Measurements from ENCODE around the gene CLDND1.

Gene CLDND1

DNA sequence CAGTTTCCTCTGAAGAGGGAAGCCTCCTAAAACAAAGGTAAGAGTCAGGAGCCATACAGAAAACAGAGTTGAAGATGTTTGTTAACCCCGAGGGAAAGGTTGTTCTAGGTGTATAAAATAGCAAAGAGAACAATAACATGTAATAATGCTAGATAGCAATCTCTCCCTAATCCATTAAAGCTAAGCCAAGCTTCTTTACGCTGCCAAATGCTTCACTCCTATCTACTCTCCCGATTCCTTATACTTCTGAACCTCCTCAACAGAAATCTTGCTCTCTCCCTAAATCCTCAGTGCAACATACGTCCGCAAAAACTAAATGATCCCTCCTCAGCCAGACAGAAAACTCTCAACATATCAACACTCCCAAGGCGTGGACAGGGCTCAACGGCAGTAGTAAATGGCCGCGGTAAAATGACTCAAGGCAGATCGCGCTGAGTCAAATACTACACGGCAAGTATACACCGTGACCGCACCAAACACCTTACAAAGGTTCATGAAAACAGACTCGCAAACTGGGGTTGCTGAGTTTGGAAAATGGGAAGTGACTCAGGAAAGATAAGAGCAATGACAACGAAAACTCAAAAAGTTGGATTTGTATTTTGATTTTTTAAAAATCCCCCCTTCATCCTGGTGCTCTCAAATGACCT is 682 bp downstream of the CLDND1 start:
- TF ChIP-seq, protein P1, sequence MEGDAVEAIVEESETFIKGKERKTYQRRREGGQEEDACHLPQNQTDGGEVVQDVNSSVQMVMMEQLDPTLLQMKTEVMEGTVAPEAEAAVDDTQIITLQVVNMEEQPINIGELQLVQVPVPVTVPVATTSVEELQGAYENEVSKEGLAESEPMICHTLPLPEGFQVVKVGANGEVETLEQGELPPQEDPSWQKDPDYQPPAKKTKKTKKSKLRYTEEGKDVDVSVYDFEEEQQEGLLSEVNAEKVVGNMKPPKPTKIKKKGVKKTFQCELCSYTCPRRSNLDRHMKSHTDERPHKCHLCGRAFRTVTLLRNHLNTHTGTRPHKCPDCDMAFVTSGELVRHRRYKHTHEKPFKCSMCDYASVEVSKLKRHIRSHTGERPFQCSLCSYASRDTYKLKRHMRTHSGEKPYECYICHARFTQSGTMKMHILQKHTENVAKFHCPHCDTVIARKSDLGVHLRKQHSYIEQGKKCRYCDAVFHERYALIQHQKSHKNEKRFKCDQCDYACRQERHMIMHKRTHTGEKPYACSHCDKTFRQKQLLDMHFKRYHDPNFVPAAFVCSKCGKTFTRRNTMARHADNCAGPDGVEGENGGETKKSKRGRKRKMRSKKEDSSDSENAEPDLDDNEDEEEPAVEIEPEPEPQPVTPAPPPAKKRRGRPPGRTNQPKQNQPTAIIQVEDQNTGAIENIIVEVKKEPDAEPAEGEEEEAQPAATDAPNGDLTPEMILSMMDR (IDR thresholded peaks at IDR 0.05): no peak

DNA sequence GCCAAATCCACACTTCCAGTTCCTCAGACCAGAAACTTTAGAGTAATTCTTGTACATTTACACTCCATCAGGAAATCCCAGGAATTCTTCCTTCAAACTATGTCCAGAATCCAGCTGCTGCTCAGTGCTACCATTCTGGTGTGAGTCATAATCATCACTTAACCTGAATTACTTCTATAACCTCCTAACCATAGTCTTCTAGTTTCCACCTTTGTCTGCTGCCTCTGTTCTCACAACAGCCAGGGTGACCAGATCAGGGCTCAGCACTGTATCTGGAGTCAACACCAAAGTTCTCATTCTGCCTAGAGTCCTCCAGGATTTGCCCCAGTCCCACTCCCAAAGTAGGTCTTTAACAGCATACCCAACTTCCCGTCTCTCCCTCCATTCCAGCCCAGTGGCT is 3.4 kb downstream of the CLDND1 start:
- TF ChIP-seq, protein P1 (IDR thresholded peaks at IDR 0.05): no peak

DNA sequence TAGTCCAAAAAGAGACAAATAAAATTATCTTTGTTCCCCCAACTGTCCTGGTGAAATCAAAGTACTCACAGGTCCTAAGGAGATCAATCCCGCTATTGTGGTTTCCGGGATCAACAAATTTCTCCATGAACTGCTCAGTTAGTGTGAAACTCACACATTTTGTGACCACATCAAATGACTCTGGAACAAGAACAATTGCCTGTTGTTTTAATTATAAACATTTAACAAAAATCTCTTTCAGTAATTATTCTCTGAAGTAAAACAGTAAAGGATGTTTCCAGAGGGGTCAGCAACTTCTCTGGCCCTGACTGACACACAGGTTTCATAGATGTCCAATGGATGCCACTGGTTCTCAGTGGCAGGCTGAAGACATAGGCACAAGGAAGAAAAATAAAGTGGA is 3.9 kb downstream of the CLDND1 start:
- TF ChIP-seq, protein P1 (IDR thresholded peaks at IDR 0.05): no peak

DNA sequence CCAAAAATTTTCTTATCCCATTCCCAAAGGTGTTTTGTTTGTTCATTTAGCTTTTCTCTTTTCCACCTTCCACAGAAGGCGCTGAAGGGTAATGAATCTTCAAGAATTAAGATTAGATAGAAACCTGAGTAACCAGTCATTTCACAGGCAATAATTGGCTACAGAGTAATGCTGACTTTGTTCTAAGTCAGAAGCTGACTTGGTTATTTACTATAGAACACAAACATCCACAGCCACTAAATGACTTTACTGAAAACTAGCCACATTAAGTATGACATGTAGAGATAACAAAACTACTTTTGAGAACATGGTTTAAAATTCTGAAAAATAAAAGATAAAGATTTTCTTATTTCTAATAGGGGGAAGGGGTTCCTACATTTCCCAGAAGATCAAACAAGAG is 7.8 kb downstream of the CLDND1 start:
- TF ChIP-seq, protein P1 (IDR thresholded peaks at IDR 0.05): no peak

DNA sequence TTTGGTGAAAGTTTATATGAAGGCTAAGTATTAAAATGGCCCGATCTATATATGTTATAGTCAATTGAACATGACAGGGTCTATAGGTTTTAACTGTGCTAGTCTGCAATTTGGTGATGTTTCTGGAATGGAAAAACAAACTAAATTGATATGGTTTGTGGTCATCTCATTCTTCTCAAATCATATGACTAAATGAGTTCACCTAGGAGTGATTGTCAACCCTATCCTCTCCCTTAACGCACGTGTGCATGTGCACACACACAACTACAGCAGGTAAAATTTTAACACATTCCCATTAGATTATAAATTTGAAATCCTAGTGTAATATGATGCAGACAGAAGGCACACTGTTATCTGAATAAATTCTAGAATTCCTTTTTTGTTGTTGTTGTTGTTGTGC is 9.0 kb downstream of the CLDND1 start:
- TF ChIP-seq, protein P1 (IDR thresholded peaks at IDR 0.05): no peak

DNA sequence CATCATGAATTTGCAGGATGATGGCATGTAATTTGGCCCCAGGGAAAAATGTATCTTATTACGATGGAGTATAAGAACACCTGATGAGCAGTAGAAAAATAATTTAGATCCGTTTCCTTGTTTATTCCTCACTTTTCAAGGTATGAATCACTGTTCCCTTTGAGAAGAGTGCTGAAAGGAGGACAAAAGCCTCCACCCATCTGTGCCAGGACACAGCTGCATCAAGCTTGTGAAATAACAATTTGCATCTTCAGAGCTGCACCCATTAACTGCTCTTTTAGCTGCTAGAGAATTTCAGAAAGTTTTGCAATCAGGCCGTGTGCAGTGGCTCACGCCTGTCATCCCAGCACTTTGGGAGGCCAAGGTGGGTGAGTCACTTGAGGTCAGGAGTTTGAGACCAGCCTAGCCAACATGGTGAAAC is 9.6 kb downstream of the CLDND1 start:
- TF ChIP-seq, protein P1 (IDR thresholded peaks at IDR 0.05): no peak

DNA sequence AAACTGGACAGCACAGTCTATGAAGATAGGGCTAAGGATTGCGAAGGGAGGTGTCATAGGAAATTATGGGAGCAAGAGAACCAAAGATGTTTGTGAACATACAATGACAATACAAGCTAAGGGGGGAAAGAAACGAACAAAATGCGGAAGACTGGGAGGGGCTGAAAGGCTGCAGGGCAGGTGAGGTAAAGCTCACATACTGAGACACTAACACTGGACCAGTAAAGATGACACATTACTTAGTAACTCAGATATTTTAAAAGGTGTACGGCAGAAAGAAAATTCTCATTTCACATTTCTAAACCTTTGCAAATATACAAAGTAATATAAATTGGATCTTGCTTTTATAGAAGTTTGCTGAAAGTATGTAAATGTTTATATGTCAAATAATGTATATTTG is 10.1 kb downstream of the CLDND1 start:
- TF ChIP-seq, protein P1 (IDR thresholded peaks at IDR 0.05): no peak

DNA sequence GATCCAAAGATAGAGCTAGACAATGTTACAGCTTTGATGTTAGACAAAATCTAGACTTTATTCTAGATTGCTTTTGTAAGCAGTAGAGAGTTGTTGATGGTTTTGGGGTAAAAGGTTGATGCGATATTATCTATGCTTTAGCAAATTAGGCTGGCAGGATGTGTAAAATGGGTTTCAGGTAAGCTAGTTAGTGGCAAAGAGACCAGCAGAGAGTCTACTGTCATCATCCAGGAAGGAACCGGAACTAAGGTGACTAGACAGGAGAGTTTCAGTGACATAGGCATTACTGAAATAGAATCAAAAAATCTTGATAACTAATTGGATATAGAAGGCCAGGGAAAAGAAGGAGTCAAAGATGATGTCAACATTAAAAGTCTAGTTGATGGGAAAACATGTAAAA is 14.1 kb downstream of the CLDND1 start:
- TF ChIP-seq, protein P1 (IDR thresholded peaks at IDR 0.05): no peak

Measured in LNCAP (cell line).